Measurements from ENCODE around the gene ZMYND8. TPM values are rescaled to one million over a fixed set of nuclear protein-coding genes. Genes with fewer than 3 reads are reported as not detected.

ZMYND8 gene
- total RNA-seq, 4 donors from 2014 or later = 44.6 to 78.6 (median 65.8) TPM

- peaks cover 77 to 94% (median 91%) of the 10 kb centered on the region in 4 donors for H3K4me1 ChIP-seq
- H3K36me3 ChIP-seq = peaks cover 0 to 18% (median 0%) of the 10 kb centered on the region in 4 donors
- H3K9me3 ChIP-seq = no peaks in the 10 kb centered on the region
- intact Hi-C loops (cut with DNase I) = no loop called here
- no peaks in the 10 kb centered on the region for H3K27me3 ChIP-seq
- 92% methylated on average over 7 of the region's 7 CpGs for WGBS
- H3K27ac ChIP-seq (replicated peaks in 1 of 4) = peak overlapping the region; percentile 92 to 99 (median 95)
- peak; percentile 4 for TF ChIP-seq EP300 (IDR thresholded peaks at IDR 0.05)
- no peak for TF ChIP-seq CTCF (IDR thresholded peaks at IDR 0.05)
- H3K4me3 ChIP-seq = no peak overlapping the region
- no peak for DNase-seq (ENCODE audit: extremely low spot score)
Observed at GRCh38 chr20:47337413-47337812, 19.1 kb downstream of the ZMYND8 start.

DNA sequence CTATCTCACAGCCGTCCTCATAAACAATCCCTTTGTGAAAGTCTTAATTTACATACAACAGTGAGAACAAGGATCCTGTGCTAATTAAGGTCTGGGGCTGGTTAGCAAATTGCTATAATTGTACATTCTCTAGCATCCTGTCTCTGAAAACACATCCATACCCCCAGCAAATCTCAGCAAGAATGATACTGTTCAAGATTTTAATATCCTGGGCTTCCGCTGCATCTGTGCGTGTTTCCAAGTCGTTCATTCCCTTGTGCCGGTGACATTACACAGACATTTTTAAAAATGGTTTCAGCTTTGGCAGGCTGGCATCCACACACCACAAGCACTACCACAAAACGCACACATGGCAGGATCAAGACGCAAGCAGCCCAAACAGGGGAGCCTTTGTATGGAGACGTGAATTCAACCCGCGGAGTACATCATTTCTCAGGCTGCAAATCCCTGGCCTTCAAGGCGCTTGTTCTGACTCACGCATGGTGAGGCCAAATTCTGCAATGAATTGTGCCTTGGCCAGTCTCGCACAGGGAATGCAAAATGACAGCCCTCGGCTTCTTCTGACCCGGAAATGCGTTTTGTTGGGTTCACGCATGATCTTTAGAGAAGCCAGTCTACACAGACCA is 20.3 kb downstream of the ZMYND8 start:
- H3K36me3 ChIP-seq = peaks cover 0 to 18% (median 0%) of the 10 kb centered on the region in 4 donors
- TF ChIP-seq POLR2A (IDR thresholded peaks at IDR 0.05; ENCODE audit: low read depth) = no peak
- TF ChIP-seq CTCF (IDR thresholded peaks at IDR 0.05) = no peak
- TF ChIP-seq EP300 (IDR thresholded peaks at IDR 0.05) = peak; percentile 44
- TF ChIP-seq POLR2AphosphoS5 (IDR thresholded peaks at IDR 0.05) = peak in 1 of 2 donors; percentile 86
- H3K4me3 ChIP-seq = peak overlapping the region; percentile 8 to 30 (median 20)
- no peaks in the 10 kb centered on the region for H3K27me3 ChIP-seq
- no peaks in the 10 kb centered on the region for H3K9me3 ChIP-seq
- H3K4me1 ChIP-seq = peaks cover 87 to 100% (median 98%) of the 10 kb centered on the region in 4 donors
- H3K27ac ChIP-seq (replicated peaks in 1 of 4) = peak overlapping the region; percentile 92 to 99 (median 95)
- WGBS = 51% methylated on average over 14 of the region's 17 CpGs
- intact Hi-C loops (cut with DNase I) = no loop called here
- no peak for DNase-seq (ENCODE audit: extremely low spot score)

DNA sequence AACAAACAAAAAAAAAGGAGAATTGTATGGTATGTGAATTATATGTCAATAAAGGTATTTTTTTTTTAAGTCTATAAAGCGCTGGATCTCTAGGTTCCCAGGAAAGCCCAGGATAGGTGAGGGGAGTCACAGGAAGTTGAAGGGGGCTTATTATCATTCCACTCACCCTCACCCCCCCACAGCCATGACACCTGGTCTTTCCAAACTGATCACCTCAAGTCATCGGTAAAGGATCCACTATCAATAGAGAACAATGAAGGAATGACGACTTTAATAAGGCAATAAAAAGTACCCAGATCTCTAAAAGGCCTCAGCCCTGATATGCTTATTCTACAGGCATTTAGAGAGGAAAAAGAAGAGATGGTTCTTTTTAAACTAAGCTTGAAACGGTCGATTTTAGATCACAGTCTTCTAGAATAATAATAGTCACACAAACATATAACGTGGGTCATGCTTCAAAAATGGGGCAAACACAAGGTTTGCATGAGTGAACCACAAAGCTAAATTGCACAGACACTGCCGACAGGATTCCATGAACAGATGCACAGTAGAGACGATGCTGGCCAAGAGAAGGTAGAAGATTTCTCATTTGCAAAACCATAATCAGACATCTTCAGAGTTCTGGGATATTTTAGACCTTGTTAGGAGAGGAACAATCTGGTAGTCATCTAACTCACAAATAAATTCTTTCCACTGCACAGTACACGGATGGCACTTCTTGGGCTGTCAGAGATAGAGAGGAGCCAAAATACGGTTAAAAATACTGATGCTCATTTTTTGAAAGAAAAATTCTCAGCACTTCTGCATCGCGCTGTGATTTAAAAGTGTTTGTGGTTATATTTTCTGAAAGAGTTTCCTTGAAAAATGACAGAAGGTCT is 21.0 kb downstream of the ZMYND8 start:
- no peak for DNase-seq (ENCODE audit: extremely low spot score)
- H3K4me1 ChIP-seq = peaks cover 91 to 100% (median 98%) of the 10 kb centered on the region in 4 donors
- peaks cover 0 to 18% (median 0%) of the 10 kb centered on the region in 4 donors for H3K36me3 ChIP-seq
- no peaks in the 10 kb centered on the region for H3K27me3 ChIP-seq
- H3K27ac ChIP-seq (replicated peaks in 1 of 4) = peak overlapping the region; percentile 92 to 99 (median 95)
- peak overlapping the region; percentile 8 to 30 (median 20) for H3K4me3 ChIP-seq
- TF ChIP-seq EP300 (IDR thresholded peaks at IDR 0.05) (no peak), CTCF (IDR thresholded peaks at IDR 0.05) (no peak), POLR2A (IDR thresholded peaks at IDR 0.05; ENCODE audit: low read depth) (no peak), POLR2AphosphoS5 (IDR thresholded peaks at IDR 0.05) (no peak)
- no peaks in the 10 kb centered on the region for H3K9me3 ChIP-seq
- intact Hi-C loops (cut with DNase I) = loop anchor here (2.0 kb wide), 1 partner anchor 21 kb away; the partner anchor contains the start of gene ZMYND8
- 59% methylated on average over 12 of the region's 12 CpGs for WGBS

- 21% methylated on average over 6 of the region's 6 CpGs for WGBS
- DNase-seq (ENCODE audit: extremely low spot score) = no peak
- intact Hi-C loops (cut with DNase I) = loop anchor here (2.0 kb wide), 1 partner anchor 23 kb away; the partner anchor contains the start of gene ZMYND8
Observed at GRCh38 chr20:47334022-47334551, 22.4 kb downstream of the ZMYND8 start.

More at GRCh38 chr20:47334022-47334551, 22.4 kb downstream of the ZMYND8 start:
- H3K27me3 ChIP-seq = no peaks in the 10 kb centered on the region
- peak overlapping the region; percentile 3 to 20 (median 15) for H3K4me3 ChIP-seq
- H3K9me3 ChIP-seq = no peaks in the 10 kb centered on the region
- TF ChIP-seq POLR2A (IDR thresholded peaks at IDR 0.05; ENCODE audit: low read depth) = no peak
- peak in 1 of 2 donors; percentile 93 for TF ChIP-seq POLR2AphosphoS5 (IDR thresholded peaks at IDR 0.05)
- TF ChIP-seq EP300 (IDR thresholded peaks at IDR 0.05) = peak; percentile 100
- H3K27ac ChIP-seq (replicated peaks in 1 of 4) = peak overlapping the region; percentile 92 to 99 (median 95)
- H3K36me3 ChIP-seq = peaks cover 0 to 15% (median 0%) of the 10 kb centered on the region in 4 donors
- H3K4me1 ChIP-seq = peaks cover 93 to 100% (median 99%) of the 10 kb centered on the region in 4 donors
